ENCODE measurements around the gene TMPRSS12. TPM values are rescaled to one million over a fixed set of nuclear protein-coding genes. Genes with fewer than 3 reads are reported as not detected.

TMPRSS12 gene
- total and polyA plus RNA-seq, 2 experiments from 2014 or later, result not detected

- no peak for TF ChIP-seq EZH2phosphoT487 (IDR thresholded peaks at IDR 0.05; ENCODE audit: unreplicated experiment)
- no peak for TF ChIP-seq ZNF114 (CRISPR knock-in tag; IDR thresholded peaks at IDR 0.05)
- no peak for TF ChIP-seq NANOG (IDR thresholded peaks at IDR 0.05; ENCODE audit: borderline replicate concordance)
- TF ChIP-seq JUNB (IDR thresholded peaks at IDR 0.05; ENCODE audit: unreplicated experiment), result no peak
- no peak for TF ChIP-seq STAT1 (IDR thresholded peaks at IDR 0.05; ENCODE audit: unreplicated experiment)
These were observed 17.0 kb downstream of the TMPRSS12 start (continued) for GRCh38 chr12:50859621-50860310.

GRCh38 chr12:50862316-50862715 is 19.6 kb downstream of the TMPRSS12 start:
- H3K4me2 ChIP-seq, result no peak overlapping the region
- no peaks in the 10 kb centered on the region for H3K9me2 ChIP-seq (ENCODE audit: insufficient read depth)
- Mint-ChIP-seq H3K27me3 (ENCODE audit: insufficient read depth, low read depth, poor library complexity) (peaks cover 3% of the 10 kb centered on the region), H3K4me1 (peaks cover 3% of the 10 kb centered on the region; the same call in 1 of the 3 replicates), H3K36me3 (ENCODE audit: low read depth) (peaks cover 15% of the 10 kb centered on the region), H3K4me3 (no peak overlapping the region), H3K27ac (no peak overlapping the region), H3K9me3 (peaks cover 19% of the 10 kb centered on the region)
- no peaks in the 10 kb centered on the region for H3K79me2 ChIP-seq (replicated peaks; ENCODE audit: insufficient read depth)
- no peaks in the 10 kb centered on the region for H3K36me3 ChIP-seq (ENCODE audit: insufficient read depth)
- DNase-seq (ENCODE audit: low spot score) (no peak), ATAC-seq (no peak)
- TF ChIP-seq POLR2AphosphoS5 (IDR thresholded peaks at IDR 0.05; ENCODE audit: low read depth) (no peak), ZNF462 (CRISPR knock-in tag; IDR thresholded peaks at IDR 0.05) (no peak), EZH2 (IDR thresholded peaks at IDR 0.05; ENCODE audit: low read depth, unreplicated experiment) (no peak), CTCF (conservative IDR thresholded peaks at IDR 0.05; ENCODE audit: low read depth in 2 of 2) (no peak), ZNF114 (CRISPR knock-in tag; IDR thresholded peaks at IDR 0.05) (no peak), EZH2phosphoT487 (IDR thresholded peaks at IDR 0.05; ENCODE audit: unreplicated experiment) (no peak), CREB1 (CRISPR knock-in tag; IDR thresholded peaks at IDR 0.05; ENCODE audit: low read depth) (no peak), ZNF331 (CRISPR knock-in tag; IDR thresholded peaks at IDR 0.05; ENCODE audit: low read depth) (no peak), JUNB (IDR thresholded peaks at IDR 0.05; ENCODE audit: unreplicated experiment) (no peak), REST (IDR thresholded peaks at IDR 0.05; ENCODE audit: unreplicated experiment) (no peak), NANOG (IDR thresholded peaks at IDR 0.05; ENCODE audit: borderline replicate concordance) (no peak)
- H3K27me3 ChIP-seq (ENCODE audit: insufficient read depth), result no peaks in the 10 kb centered on the region
- H2AFZ ChIP-seq, result no peak overlapping the region
- H3K4me3 ChIP-seq, result no peak overlapping the region
- no peaks in the 10 kb centered on the region for H3F3A ChIP-seq (replicated peaks; ENCODE audit: low read depth)
- no peaks in the 10 kb centered on the region for H3K4me1 ChIP-seq (ENCODE audit: insufficient read depth)
- no peaks in the 10 kb centered on the region for H4K20me1 ChIP-seq (replicated peaks; ENCODE audit: insufficient read depth)
- H3K27ac ChIP-seq (ENCODE audit: low read depth), result no peak overlapping the region
